22Rv1 (cell line): Measurements from ENCODE around the gene SRF.

Experiments used
- ZFX ChIP-seq: fragments of 450-650 bp; IDR thresholded peaks from 2 replicates; pipeline ENCODE4 v1.6.1; 2017; ENCODE audit warnings: antibody characterized with exemption, borderline replicate concordance
- TF ChIP-seq, protein P1 (sequence below): fragments of 450-650 bp; IDR thresholded peaks from 2 replicates; pipeline ENCODE4 v1.5.1; 2017; ENCODE audit warnings: mild to moderate bottlenecking

DNA sequence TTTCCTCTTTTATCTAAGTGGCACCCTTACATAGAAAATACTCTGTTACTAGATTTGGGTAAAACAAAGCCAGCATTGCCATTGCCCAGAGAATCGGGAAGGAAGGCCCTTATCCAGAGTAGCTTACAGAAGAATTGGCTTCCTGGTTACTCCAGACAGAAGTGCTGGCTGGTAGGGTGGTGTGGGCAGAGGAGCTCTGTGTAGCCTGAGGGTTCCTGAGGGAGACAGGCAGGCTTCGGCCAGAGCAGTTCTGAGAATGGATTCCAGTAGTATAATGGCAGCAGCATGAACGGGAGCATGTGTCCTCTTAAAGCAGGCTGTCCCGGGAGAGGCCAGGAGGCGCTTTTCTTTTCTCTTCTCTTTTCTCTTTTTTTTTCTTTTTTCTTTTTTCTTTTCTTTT, 22.9 kb downstream of the SRF start:
- TF ChIP-seq, protein P1, sequence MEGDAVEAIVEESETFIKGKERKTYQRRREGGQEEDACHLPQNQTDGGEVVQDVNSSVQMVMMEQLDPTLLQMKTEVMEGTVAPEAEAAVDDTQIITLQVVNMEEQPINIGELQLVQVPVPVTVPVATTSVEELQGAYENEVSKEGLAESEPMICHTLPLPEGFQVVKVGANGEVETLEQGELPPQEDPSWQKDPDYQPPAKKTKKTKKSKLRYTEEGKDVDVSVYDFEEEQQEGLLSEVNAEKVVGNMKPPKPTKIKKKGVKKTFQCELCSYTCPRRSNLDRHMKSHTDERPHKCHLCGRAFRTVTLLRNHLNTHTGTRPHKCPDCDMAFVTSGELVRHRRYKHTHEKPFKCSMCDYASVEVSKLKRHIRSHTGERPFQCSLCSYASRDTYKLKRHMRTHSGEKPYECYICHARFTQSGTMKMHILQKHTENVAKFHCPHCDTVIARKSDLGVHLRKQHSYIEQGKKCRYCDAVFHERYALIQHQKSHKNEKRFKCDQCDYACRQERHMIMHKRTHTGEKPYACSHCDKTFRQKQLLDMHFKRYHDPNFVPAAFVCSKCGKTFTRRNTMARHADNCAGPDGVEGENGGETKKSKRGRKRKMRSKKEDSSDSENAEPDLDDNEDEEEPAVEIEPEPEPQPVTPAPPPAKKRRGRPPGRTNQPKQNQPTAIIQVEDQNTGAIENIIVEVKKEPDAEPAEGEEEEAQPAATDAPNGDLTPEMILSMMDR = no peak
- TF ChIP-seq ZFX = no peak
